WTC11 (cell line): ENCODE data around the gene RTN4. TPM values are rescaled to one million over a fixed set of nuclear protein-coding genes. Genes with fewer than 3 reads are reported as not detected.

Source experiments
- ATAC-seq: fragments of 200-7000 bp; cut with Tn5 transposase; 2 replicates; pipeline ENCODE4 v1.10.0; 2021; ENCODE audit warnings: mild to moderate bottlenecking, moderate library complexity
- CTCF ChIA-PET: fragments of 300-600 bp; sonication (Branson Sonifier 250); formaldehyde crosslinking; loops from one replicate; lab custom pipeline; 2021; ENCODE audit warnings: antibody characterized with exemption; lab: Charles Lee
- POLR2A ChIA-PET: fragments of 350-600 bp; sonication (Branson Sonifier 250); formaldehyde crosslinking; loops from one replicate; lab custom pipeline; 2021; ENCODE audit warnings: antibody characterized with exemption; lab: Charles Lee
- DNase-seq: peaks from one replicate; pipeline ENCODE4 v3.0.0; 2021; ENCODE audit warnings: low spot score
- H3K27ac Mint-ChIP-seq: 2 replicates; pipeline ENCODE4 v1.8.0; 2021; ENCODE audit warnings: mixed read lengths
- H3K27me3 Mint-ChIP-seq: 2 replicates; pipeline ENCODE4 v1.8.0; 2021; ENCODE audit warnings: low read depth, mild to moderate bottlenecking, moderate library complexity, mixed read lengths
- H3K36me3 Mint-ChIP-seq: 2 replicates; pipeline ENCODE4 v1.8.0; 2021; ENCODE audit warnings: mixed read lengths
- H3K4me1 Mint-ChIP-seq: 2 replicates; pipeline ENCODE4 v1.8.0; 2022; ENCODE audit warnings: mixed read lengths
- H3K4me3 Mint-ChIP-seq: 2 replicates; pipeline ENCODE4 v1.8.0; 2021; ENCODE audit warnings: mild to moderate bottlenecking, moderate library complexity, mixed read lengths
- H3K9me3 Mint-ChIP-seq: 2 replicates; pipeline ENCODE4 v1.8.0; 2021; ENCODE audit warnings: mixed read lengths
- AFF4 ChIP-seq: sonication (generic); formaldehyde crosslinking; IDR thresholded peaks from 2 replicates; pipeline ENCODE4 v1.8.1; 2023; ENCODE audit warnings: mild to moderate bottlenecking, missing genetic modification reagents, borderline replicate concordance
- AR ChIP-seq: fragments of 250-450 bp; sonication (Bioruptor Pico); IDR thresholded peaks from 2 replicates; pipeline ENCODE4 v1.9.0; 2021; ENCODE audit warnings: mild to moderate bottlenecking
- CBFB ChIP-seq: sonication (generic); formaldehyde crosslinking; IDR thresholded peaks from 2 replicates; pipeline ENCODE4 v1.8.1; 2022; ENCODE audit warnings: mild to moderate bottlenecking, low read depth, missing genetic modification reagents
- EMX1 ChIP-seq: fragments of 250-450 bp; sonication (Bioruptor Pico); IDR thresholded peaks from 2 replicates; pipeline ENCODE4 v1.8.0; 2021; ENCODE audit warnings: mild to moderate bottlenecking
- FOXP4 ChIP-seq: sonication (generic); formaldehyde crosslinking; IDR thresholded peaks from 2 replicates; pipeline ENCODE4 v1.8.0; 2022; ENCODE audit warnings: mild to moderate bottlenecking, missing genetic modification reagents
- IRF1 ChIP-seq: sonication (generic); formaldehyde crosslinking; IDR thresholded peaks from 2 replicates; pipeline ENCODE4 v1.8.0; 2023; ENCODE audit warnings: missing genetic modification reagents
- JUN ChIP-seq: sonication (generic); formaldehyde crosslinking; IDR thresholded peaks from 2 replicates; pipeline ENCODE4 v1.8.0; 2023; ENCODE audit warnings: mild to moderate bottlenecking, missing genetic modification reagents
- MAX ChIP-seq: sonication (generic); formaldehyde crosslinking; IDR thresholded peaks from 2 replicates; pipeline ENCODE4 v1.8.0; 2022; ENCODE audit warnings: mild to moderate bottlenecking, missing genetic modification reagents
- MLX ChIP-seq: sonication (generic); formaldehyde crosslinking; IDR thresholded peaks from 2 replicates; pipeline ENCODE4 v1.8.1; 2023; ENCODE audit warnings: mild to moderate bottlenecking, missing genetic modification reagents, moderate library complexity
- NFATC4 ChIP-seq: fragments of 250-450 bp; sonication (Bioruptor Pico); IDR thresholded peaks from 2 replicates; pipeline ENCODE4 v1.9.0; 2021; ENCODE audit warnings: mild to moderate bottlenecking
- SP1 ChIP-seq: sonication (generic); formaldehyde crosslinking; conservative IDR thresholded peaks from 2 replicates; pipeline ENCODE4 v1.8.1; 2022; ENCODE audit warnings: missing genetic modification reagents
- TP53 ChIP-seq: sonication (generic); formaldehyde crosslinking; IDR thresholded peaks from 2 replicates; pipeline ENCODE4 v1.8.1; 2023; ENCODE audit warnings: mild to moderate bottlenecking, missing genetic modification reagents
- total RNA-seq: library from RNA; stranded (reverse); gene quantifications from 3 replicates; pipeline ENCODE4 v1.2.3, GENCODE V29; 2021
- TF ChIP-seq, protein P1 (sequence below): sonication (generic); formaldehyde crosslinking; IDR thresholded peaks from 2 replicates; pipeline ENCODE4 v1.8.1; 2022; ENCODE audit warnings: low read depth, missing genetic modification reagents, borderline replicate concordance
- TF ChIP-seq, protein P2 (sequence below): sonication (generic); formaldehyde crosslinking; IDR thresholded peaks from 2 replicates; pipeline ENCODE4 v1.8.0; 2022; ENCODE audit warnings: mild to moderate bottlenecking, missing genetic modification reagents
- TF ChIP-seq, protein P3 (sequence below): fragments of 250-450 bp; sonication (Bioruptor Pico); IDR thresholded peaks from 2 replicates; pipeline ENCODE4 v1.9.0; 2021; ENCODE audit warnings: moderate library complexity, mild to moderate bottlenecking, inconsistent platforms, borderline replicate concordance

Gene RTN4
- total RNA-seq, 1 experiment from 2014 or later = 202 TPM

GRCh38 chr2:55014962-55015939 lies 35.0 kb downstream of the RTN4 start (continued):
- TF ChIP-seq, protein P1, sequence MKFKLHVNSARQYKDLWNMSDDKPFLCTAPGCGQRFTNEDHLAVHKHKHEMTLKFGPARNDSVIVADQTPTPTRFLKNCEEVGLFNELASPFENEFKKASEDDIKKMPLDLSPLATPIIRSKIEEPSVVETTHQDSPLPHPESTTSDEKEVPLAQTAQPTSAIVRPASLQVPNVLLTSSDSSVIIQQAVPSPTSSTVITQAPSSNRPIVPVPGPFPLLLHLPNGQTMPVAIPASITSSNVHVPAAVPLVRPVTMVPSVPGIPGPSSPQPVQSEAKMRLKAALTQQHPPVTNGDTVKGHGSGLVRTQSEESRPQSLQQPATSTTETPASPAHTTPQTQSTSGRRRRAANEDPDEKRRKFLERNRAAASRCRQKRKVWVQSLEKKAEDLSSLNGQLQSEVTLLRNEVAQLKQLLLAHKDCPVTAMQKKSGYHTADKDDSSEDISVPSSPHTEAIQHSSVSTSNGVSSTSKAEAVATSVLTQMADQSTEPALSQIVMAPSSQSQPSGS = no peak

GRCh38 chr2:55013936-55014335 lies 36.3 kb downstream of the RTN4 start:
- Mint-ChIP-seq H3K4me1 (peaks cover 73% of the 10 kb centered on the region), H3K27ac (no peak overlapping the region), H3K4me3 (no peak overlapping the region), H3K27me3 (no peaks in the 10 kb centered on the region), H3K36me3 (no peaks in the 10 kb centered on the region), H3K9me3 (no peaks in the 10 kb centered on the region)
- POLR2A ChIA-PET = no interaction called here
- CTCF ChIA-PET = interaction anchor here (0.8 to 2.3 kb wide), 6 partner anchors 11 to 349 kb away, joined by 3 to 8 read pairs (median 4); no protein-coding TSS in a partner anchor
- DNase-seq = no peak
- no peak for ATAC-seq
- no peak for TF ChIP-seq FOXP4 (CRISPR knock-in tag)
- TF ChIP-seq EMX1 = no peak
- no peak for TF ChIP-seq AR (CRISPR knock-in tag)
- no peak for TF ChIP-seq NFATC4
- TF ChIP-seq AFF4 (CRISPR knock-in tag) = no peak
- no peak for TF ChIP-seq SP1 (CRISPR knock-in tag)
- no peak for TF ChIP-seq MAX

DNA sequence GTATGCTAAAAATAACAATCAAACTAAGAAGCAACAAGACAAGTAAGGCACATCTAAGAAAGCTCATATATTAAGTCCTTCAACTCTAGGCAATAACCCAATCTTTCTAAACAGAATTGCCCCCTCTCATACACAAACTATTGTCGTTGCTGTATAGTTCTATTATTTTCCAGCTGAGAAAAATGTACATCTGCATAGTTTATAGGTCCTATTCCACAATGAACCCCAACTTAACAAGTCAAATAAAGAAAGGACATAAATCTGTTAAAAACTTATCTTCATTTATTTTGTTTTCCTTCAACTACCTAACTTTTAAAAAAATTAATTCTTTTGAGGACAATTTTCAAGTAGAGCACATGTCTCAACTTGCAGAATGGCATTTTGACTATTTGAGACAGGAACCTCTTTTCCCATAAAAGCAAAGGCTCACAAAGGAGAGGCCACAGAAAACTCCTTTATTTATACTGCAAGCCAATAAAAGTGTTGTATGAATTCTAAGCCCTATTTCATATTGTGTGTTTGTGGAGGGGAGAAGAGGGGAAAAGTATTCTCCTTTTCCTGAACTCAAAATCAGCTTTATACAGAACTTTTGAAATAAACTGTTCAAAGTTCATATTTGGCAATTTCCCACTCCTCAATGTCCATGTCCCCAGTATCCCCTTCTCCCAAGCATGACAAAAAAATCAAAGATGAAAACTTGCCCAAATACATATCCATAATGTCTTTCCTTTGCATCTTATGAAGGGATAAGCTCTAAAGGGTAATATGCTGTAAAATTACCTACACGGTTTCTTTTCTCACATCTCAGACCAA lies 37.4 kb downstream of the RTN4 start:
- ChIA-PET CTCF (interaction anchor here (0.8 to 1.3 kb wide), 6 partner anchors 10 to 348 kb away, joined by 3 to 5 read pairs (median 4); no protein-coding TSS in a partner anchor), POLR2A (no interaction called here)
- H3K4me1 Mint-ChIP-seq = peaks cover 64% of the 10 kb centered on the region
- H3K27ac Mint-ChIP-seq = peak overlapping the region; percentile 80
- H3K27me3 Mint-ChIP-seq = no peaks in the 10 kb centered on the region
- H3K4me3 Mint-ChIP-seq = 0 out of 2 replicates have a peak overlapping the region, but pooled peaks have one; percentile 5
- no peaks in the 10 kb centered on the region for H3K36me3 Mint-ChIP-seq
- H3K9me3 Mint-ChIP-seq = no peaks in the 10 kb centered on the region
- no peak for DNase-seq
- no peak for ATAC-seq
- TF ChIP-seq, protein P2, sequence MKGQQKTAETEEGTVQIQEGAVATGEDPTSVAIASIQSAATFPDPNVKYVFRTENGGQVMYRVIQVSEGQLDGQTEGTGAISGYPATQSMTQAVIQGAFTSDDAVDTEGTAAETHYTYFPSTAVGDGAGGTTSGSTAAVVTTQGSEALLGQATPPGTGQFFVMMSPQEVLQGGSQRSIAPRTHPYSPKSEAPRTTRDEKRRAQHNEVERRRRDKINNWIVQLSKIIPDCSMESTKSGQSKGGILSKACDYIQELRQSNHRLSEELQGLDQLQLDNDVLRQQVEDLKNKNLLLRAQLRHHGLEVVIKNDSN (CRISPR knock-in tag) = no peak
- TF ChIP-seq IRF1 (CRISPR knock-in tag) = no peak
- TF ChIP-seq, protein P3, sequence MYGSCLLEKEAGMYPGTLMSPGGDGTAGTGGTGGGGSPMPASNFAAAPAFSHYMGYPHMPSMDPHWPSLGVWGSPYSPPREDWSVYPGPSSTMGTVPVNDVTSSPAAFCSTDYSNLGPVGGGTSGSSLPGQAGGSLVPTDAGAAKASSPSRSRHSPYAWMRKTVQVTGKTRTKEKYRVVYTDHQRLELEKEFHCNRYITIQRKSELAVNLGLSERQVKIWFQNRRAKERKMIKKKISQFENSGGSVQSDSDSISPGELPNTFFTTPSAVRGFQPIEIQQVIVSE (CRISPR knock-in tag) = no peak
- no peak for TF ChIP-seq CBFB (CRISPR knock-in tag)
- TF ChIP-seq TP53 (CRISPR knock-in tag) = no peak
- no peak for TF ChIP-seq MLX (CRISPR knock-in tag)
- TF ChIP-seq JUN (CRISPR knock-in tag) = no peak
